Measurements from ENCODE around the gene MRPL22.

The MRPL22 gene

DNA sequence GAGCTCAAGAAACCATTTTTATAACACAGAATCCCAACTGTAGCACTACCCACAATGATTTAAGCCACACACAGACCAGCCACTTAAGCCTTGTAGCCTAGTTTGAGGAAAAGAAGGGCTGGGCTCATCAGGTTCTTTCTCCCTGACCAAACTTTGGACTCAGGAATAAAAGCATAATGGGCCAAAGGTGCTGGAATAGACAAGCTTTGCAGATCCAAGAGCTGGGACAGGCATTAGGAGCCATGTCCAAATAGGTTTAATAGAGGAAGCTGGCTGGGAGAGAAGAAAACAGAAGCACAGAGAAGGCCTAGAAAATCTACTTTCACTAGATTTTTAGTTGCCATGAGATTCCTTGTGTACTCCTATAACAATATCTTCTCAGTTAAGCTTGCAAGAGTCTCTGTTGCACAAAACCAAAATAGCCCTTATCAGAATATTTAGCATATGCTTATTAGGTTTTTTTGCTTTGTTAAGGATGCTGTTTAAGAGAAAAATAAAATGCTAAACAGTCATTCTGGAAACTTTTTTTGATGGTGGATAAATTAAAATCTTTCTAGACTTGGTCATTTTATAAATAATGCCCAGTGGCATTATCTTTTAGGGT lies 44.2 kb upstream of the MRPL22 start:
- H3K36me3 ChIP-seq (ENCODE audit: control insufficient read depth in 1 of 2, insufficient read depth in 2 of 2, low read length in 2 of 2) = peaks cover 28 to 36% of the 10 kb centered on the region in 2 experiments
- no peak overlapping the region for H3K23ac ChIP-seq (ENCODE audit: low read length)
- H2BK12ac ChIP-seq (ENCODE audit: low read length) = no peak overlapping the region
- no peaks in the 10 kb centered on the region for H3K9me3 ChIP-seq (ENCODE audit: insufficient read depth, low read depth, low read length)
- no peak overlapping the region for H2AFZ ChIP-seq (ENCODE audit: insufficient read depth, low read length, poor library complexity)
- no peak overlapping the region for H3K4me2 ChIP-seq (ENCODE audit: low read length)
- no peak overlapping the region for H4K8ac ChIP-seq (ENCODE audit: low read depth, low read length)
- H3K4me3 ChIP-seq (ENCODE audit: low read depth, low read length) = no peak overlapping the region
- H4K12ac ChIP-seq (ENCODE audit: low read depth, low read length) = no peak overlapping the region
- H3K79me2 ChIP-seq (ENCODE audit: control insufficient read depth, insufficient read depth, low read length, poor library complexity) = no peaks in the 10 kb centered on the region
- H3K4ac ChIP-seq (ENCODE audit: low read depth, low read length) = no peak overlapping the region
- H3K79me1 ChIP-seq (ENCODE audit: low read length) = no peaks in the 10 kb centered on the region
- no peak overlapping the region for H2AK5ac ChIP-seq (ENCODE audit: low read length)
- H2BK5ac ChIP-seq (ENCODE audit: low read depth, low read length, poor library complexity) = no peak overlapping the region
- H3K27me3 ChIP-seq (ENCODE audit: insufficient read depth, low read length) = no peaks in the 10 kb centered on the region
- DNase-seq = no peak
- no peak overlapping the region for H3K14ac ChIP-seq (ENCODE audit: low read length)
- H4K91ac ChIP-seq (ENCODE audit: low read depth, low read length) = no peak overlapping the region
- no peak overlapping the region for H3K9ac ChIP-seq (ENCODE audit: low read length)
- H3K4me1 ChIP-seq (ENCODE audit: control insufficient read depth in 1 of 2, insufficient read depth in 2 of 2, low read length in 2 of 2) = no peaks in the 10 kb centered on the region
- no peak overlapping the region for H2BK120ac ChIP-seq (ENCODE audit: insufficient read depth, low read length, poor library complexity)
- no peak overlapping the region for H3K18ac ChIP-seq (ENCODE audit: low read length)
- no peak overlapping the region for H3K27ac ChIP-seq (ENCODE audit: low read depth, low read length)

DNA sequence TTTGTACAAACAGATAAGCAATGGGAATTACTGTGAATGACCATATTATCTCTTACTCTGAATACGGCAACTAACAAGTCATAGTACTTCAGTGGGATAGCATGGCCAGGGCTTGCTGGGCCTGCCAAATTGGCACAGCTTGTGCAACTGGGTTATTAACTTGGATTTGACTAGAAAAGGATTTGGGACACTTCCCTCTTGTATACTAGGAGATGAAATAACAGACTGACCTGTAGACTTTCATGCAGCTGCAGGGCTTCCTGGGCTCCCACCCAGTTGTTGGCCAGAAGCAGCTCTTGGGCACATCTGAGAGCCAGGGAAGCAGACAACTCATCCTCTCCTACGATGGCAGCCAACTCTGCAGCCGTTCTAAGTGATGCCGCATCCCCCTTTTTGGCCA lies 42.7 kb upstream of the MRPL22 start:
- Histone ChIP-seq H3K27me3 (ENCODE audit: insufficient read depth, low read length) (no peaks in the 10 kb centered on the region), H3K79me1 (ENCODE audit: low read length) (no peaks in the 10 kb centered on the region), H3K9me3 (ENCODE audit: insufficient read depth, low read depth, low read length) (no peaks in the 10 kb centered on the region), H3K36me3 (ENCODE audit: control insufficient read depth in 1 of 2, insufficient read depth in 2 of 2, low read length in 2 of 2) (peaks cover 28 to 37% of the 10 kb centered on the region in 2 experiments), H3K27ac (ENCODE audit: low read depth, low read length) (no peak overlapping the region), H3K4ac (ENCODE audit: low read depth, low read length) (no peak overlapping the region), H2AK5ac (ENCODE audit: low read length) (no peak overlapping the region), H3K4me2 (ENCODE audit: low read length) (no peak overlapping the region), H2BK12ac (ENCODE audit: low read length) (no peak overlapping the region), H4K8ac (ENCODE audit: low read depth, low read length) (no peak overlapping the region), H3K18ac (ENCODE audit: low read length) (no peak overlapping the region), H3K23ac (ENCODE audit: low read length) (no peak overlapping the region), H3K14ac (ENCODE audit: low read length) (no peak overlapping the region), H3K4me1 (ENCODE audit: control insufficient read depth in 1 of 2, insufficient read depth in 2 of 2, low read length in 2 of 2) (no peaks in the 10 kb centered on the region), H2BK5ac (ENCODE audit: low read depth, low read length, poor library complexity) (no peak overlapping the region), H3K79me2 (ENCODE audit: control insufficient read depth, insufficient read depth, low read length, poor library complexity) (no peaks in the 10 kb centered on the region), H4K91ac (ENCODE audit: low read depth, low read length) (no peak overlapping the region), H2AFZ (ENCODE audit: insufficient read depth, low read length, poor library complexity) (no peak overlapping the region), H2BK120ac (ENCODE audit: insufficient read depth, low read length, poor library complexity) (no peak overlapping the region), H3K4me3 (ENCODE audit: low read depth, low read length) (no peak overlapping the region), H3K9ac (ENCODE audit: low read length) (no peak overlapping the region), H4K12ac (ENCODE audit: low read depth, low read length) (no peak overlapping the region)
- DNase-seq = no peak
- WGBS (ENCODE audit: extremely low coverage, insufficient coverage, insufficient read length) = no CpG with 5 or more reads among the region's 4 CpGs

GRCh38 chr5:154899151-154899816 lies 41.6 kb upstream of the MRPL22 start:
- Histone ChIP-seq H4K91ac (ENCODE audit: low read depth, low read length) (no peak overlapping the region), H3K27ac (ENCODE audit: low read depth, low read length) (no peak overlapping the region), H3K18ac (ENCODE audit: low read length) (no peak overlapping the region), H3K4ac (ENCODE audit: low read depth, low read length) (no peak overlapping the region), H2BK12ac (ENCODE audit: low read length) (no peak overlapping the region), H3K4me1 (ENCODE audit: control insufficient read depth in 1 of 2, insufficient read depth in 2 of 2, low read length in 2 of 2) (no peaks in the 10 kb centered on the region), H2AK5ac (ENCODE audit: low read length) (no peak overlapping the region), H4K12ac (ENCODE audit: low read depth, low read length) (no peak overlapping the region), H3K36me3 (ENCODE audit: control insufficient read depth in 1 of 2, insufficient read depth in 2 of 2, low read length in 2 of 2) (peaks cover 21 to 36% of the 10 kb centered on the region in 2 experiments), H3K14ac (ENCODE audit: low read length) (no peak overlapping the region), H3K79me1 (ENCODE audit: low read length) (no peaks in the 10 kb centered on the region), H3K79me2 (ENCODE audit: control insufficient read depth, insufficient read depth, low read length, poor library complexity) (no peaks in the 10 kb centered on the region), H3K23ac (ENCODE audit: low read length) (no peak overlapping the region), H2AFZ (ENCODE audit: insufficient read depth, low read length, poor library complexity) (no peak overlapping the region), H3K9me3 (ENCODE audit: insufficient read depth, low read depth, low read length) (no peaks in the 10 kb centered on the region), H2BK120ac (ENCODE audit: insufficient read depth, low read length, poor library complexity) (no peak overlapping the region), H3K27me3 (ENCODE audit: insufficient read depth, low read length) (no peaks in the 10 kb centered on the region), H3K4me3 (ENCODE audit: low read depth, low read length) (no peak overlapping the region), H2BK5ac (ENCODE audit: low read depth, low read length, poor library complexity) (no peak overlapping the region), H3K9ac (ENCODE audit: low read length) (no peak overlapping the region), H3K4me2 (ENCODE audit: low read length) (no peak overlapping the region), H4K8ac (ENCODE audit: low read depth, low read length) (no peak overlapping the region)
- no peak for DNase-seq
- WGBS (ENCODE audit: extremely low coverage, insufficient coverage, insufficient read length) = no CpG with 5 or more reads among the region's 9 CpGs

- no CpG with 5 or more reads among the region's 1 CpG for WGBS (ENCODE audit: extremely low coverage, insufficient coverage, insufficient read length)
- no peak overlapping the region for H3K14ac ChIP-seq (ENCODE audit: low read length)
- no peak overlapping the region for H2AFZ ChIP-seq (ENCODE audit: insufficient read depth, low read length, poor library complexity)
- H3K9ac ChIP-seq (ENCODE audit: low read length) = no peak overlapping the region
- no peak overlapping the region for H4K91ac ChIP-seq (ENCODE audit: low read depth, low read length)
- H3K27ac ChIP-seq (ENCODE audit: low read depth, low read length) = no peak overlapping the region
- no peak overlapping the region for H3K4me3 ChIP-seq (ENCODE audit: low read depth, low read length)
- H3K4me2 ChIP-seq (ENCODE audit: low read length) = no peak overlapping the region
- H3K27me3 ChIP-seq (ENCODE audit: insufficient read depth, low read length) = no peaks in the 10 kb centered on the region
- no peak overlapping the region for H4K8ac ChIP-seq (ENCODE audit: low read depth, low read length)
- no peak for DNase-seq
- no peak overlapping the region for H3K18ac ChIP-seq (ENCODE audit: low read length)
- H3K36me3 ChIP-seq (ENCODE audit: control insufficient read depth in 1 of 2, insufficient read depth in 2 of 2, low read length in 2 of 2) = peaks cover 24 to 41% of the 10 kb centered on the region in 2 experiments
- no peak overlapping the region for H2BK120ac ChIP-seq (ENCODE audit: insufficient read depth, low read length, poor library complexity)
- H3K79me1 ChIP-seq (ENCODE audit: low read length) = no peaks in the 10 kb centered on the region
- no peaks in the 10 kb centered on the region for H3K79me2 ChIP-seq (ENCODE audit: control insufficient read depth, insufficient read depth, low read length, poor library complexity)
- H2AK5ac ChIP-seq (ENCODE audit: low read length) = no peak overlapping the region
- H3K4ac ChIP-seq (ENCODE audit: low read depth, low read length) = no peak overlapping the region
- H3K23ac ChIP-seq (ENCODE audit: low read length) = no peak overlapping the region
- H2BK12ac ChIP-seq (ENCODE audit: low read length) = no peak overlapping the region
- H2BK5ac ChIP-seq (ENCODE audit: low read depth, low read length, poor library complexity) = no peak overlapping the region
- no peaks in the 10 kb centered on the region for H3K4me1 ChIP-seq (ENCODE audit: control insufficient read depth in 1 of 2, insufficient read depth in 2 of 2, low read length in 2 of 2)
- H4K12ac ChIP-seq (ENCODE audit: low read depth, low read length) = no peak overlapping the region
- no peaks in the 10 kb centered on the region for H3K9me3 ChIP-seq (ENCODE audit: insufficient read depth, low read depth, low read length)
Observed at GRCh38 chr5:154900066-154900465, 40.8 kb upstream of the MRPL22 start.

All from trophoblast cell (in vitro differentiated cells and primary cell).